GM23338 (cell line): ENCODE data around the gene TGIF2. TPM values are rescaled to one million over a fixed set of nuclear protein-coding genes. Genes with fewer than 3 reads are reported as not detected.
A peak's percentile ranks its signal among the peaks of the same experiment; 100 is the strongest.

ENCODE experiments used
- ATAC-seq: fragments of 200-7000 bp; cut with Tn5 transposase; 3 replicates; pipeline ENCODE4 v1.9.1; 2020
- DNase-seq: peaks from one replicate; pipeline ENCODE4 v3.0.0-alpha.2; 2015; ENCODE audit warnings: low spot score
- H2AFZ ChIP-seq: fragments of 200-600 bp; sonication (generic); 2 replicates; pipeline ENCODE4 v1.8.0; 2016; ENCODE audit warnings: antibody characterized with exemption, mild to moderate bottlenecking, moderate library complexity
- H3F3A ChIP-seq: fragments of 200-600 bp; sonication (generic); replicated peaks from 2 replicates; pipeline ENCODE4 v1.8.0; 2017; ENCODE audit warnings: antibody characterized with exemption, mixed run types, low read depth
- H3K27ac ChIP-seq: fragments of 200-600 bp; sonication (generic); 2 replicates; pipeline ENCODE4 v1.6.1; 2016; ENCODE audit warnings: low read depth
- H3K27me3 ChIP-seq: fragments of 200-600 bp; sonication (generic); 2 replicates; pipeline ENCODE4 v1.8.0; 2016; ENCODE audit warnings: mild to moderate bottlenecking, mixed run types, moderate library complexity; ENCODE audit not compliant: insufficient read depth
- H3K36me3 ChIP-seq: fragments of 200-600 bp; sonication (generic); 2 replicates; pipeline ENCODE4 v1.8.0; 2016; ENCODE audit warnings: mild to moderate bottlenecking; ENCODE audit not compliant: insufficient read depth
- H3K4me1 ChIP-seq: fragments of 200-600 bp; sonication (generic); 2 replicates; pipeline ENCODE4 v1.8.0; 2016; ENCODE audit warnings: mild to moderate bottlenecking, moderate library complexity; ENCODE audit not compliant: insufficient read depth
- H3K4me2 ChIP-seq: fragments of 200-600 bp; sonication (generic); 2 replicates; pipeline ENCODE4 v1.7.1; 2017; ENCODE audit warnings: mixed run types
- H3K4me3 ChIP-seq: fragments of 200-600 bp; sonication (generic); 2 replicates; pipeline ENCODE4 v1.6.1; 2016; ENCODE audit warnings: mixed run types
- H3K79me2 ChIP-seq: fragments of 200-600 bp; sonication (generic); replicated peaks from 2 replicates; pipeline ENCODE4 v1.8.0; 2017; ENCODE audit warnings: mild to moderate bottlenecking; ENCODE audit not compliant: insufficient read depth
- H3K9me2 ChIP-seq: fragments of 200-600 bp; sonication (generic); 2 replicates; pipeline ENCODE4 v1.8.0; 2017; ENCODE audit not compliant: insufficient read depth
- H4K20me1 ChIP-seq: fragments of 200-600 bp; sonication (generic); replicated peaks from 2 replicates; pipeline ENCODE4 v1.8.0; 2017; ENCODE audit warnings: mild to moderate bottlenecking; ENCODE audit not compliant: insufficient read depth
- H3K27ac Mint-ChIP-seq: 2 replicates; pipeline ENCODE4 v1.8.0; 2020; ENCODE audit warnings: inconsistent platforms, mild to moderate bottlenecking, moderate library complexity, mixed read lengths
- H3K27me3 Mint-ChIP-seq: 3 replicates; pipeline ENCODE4 v1.8.0; 2022; ENCODE audit warnings: low read depth, mild to moderate bottlenecking, moderate library complexity, mixed read lengths, inconsistent platforms; ENCODE audit not compliant: insufficient read depth, poor library complexity
- H3K36me3 Mint-ChIP-seq: 3 replicates; pipeline ENCODE4 v1.8.0; 2021; ENCODE audit warnings: low read depth, mild to moderate bottlenecking, inconsistent platforms, moderate library complexity, mixed read lengths
- H3K4me1 Mint-ChIP-seq: 3 replicates; pipeline ENCODE4 v1.8.0; 2020; ENCODE audit warnings: mild to moderate bottlenecking, inconsistent platforms, mixed read lengths
- H3K4me3 Mint-ChIP-seq: 3 replicates; pipeline ENCODE4 v1.8.0; 2021; ENCODE audit warnings: moderate library complexity, mild to moderate bottlenecking, inconsistent platforms, mixed read lengths
- H3K9me3 Mint-ChIP-seq: 3 replicates; pipeline ENCODE4 v1.8.0; 2020; ENCODE audit warnings: moderate library complexity, mild to moderate bottlenecking, inconsistent platforms, mixed read lengths
- CTCF ChIP-seq, 2 experiments: fragments of 200-600 bp in 1 of 2; sonication (generic) in 1 of 2; conservative IDR thresholded peaks; 2 replicates each; pipeline versions ENCODE4 v1.5.1 to v1.6.1; 2016 to 2017; ENCODE audit warnings: antibody characterized with exemption in 2 of 2, low read depth in 2 of 2, mild to moderate bottlenecking in 2 of 2, moderate library complexity in 1 of 2
- EZH2 ChIP-seq: fragments of 200-600 bp; sonication (generic); IDR thresholded peaks from one replicate; pipeline ENCODE4 v1.8.0; 2017; ENCODE audit warnings: antibody characterized with exemption, mild to moderate bottlenecking, low read depth; ENCODE audit not compliant: unreplicated experiment
- NANOG ChIP-seq: IDR thresholded peaks from 2 replicates; pipeline ENCODE4 v1.6.1; 2016; ENCODE audit warnings: antibody characterized with exemption, borderline replicate concordance
- ZNF331 ChIP-seq: fragments of 250-450 bp; sonication (Bioruptor Pico); IDR thresholded peaks from 2 replicates; pipeline ENCODE4 v1.5.0; 2020; ENCODE audit warnings: low read depth, mild to moderate bottlenecking, moderate library complexity
- ZNF462 ChIP-seq: fragments of 250-450 bp; sonication (Bioruptor Pico); IDR thresholded peaks from 2 replicates; pipeline ENCODE4 v1.5.0; 2020; ENCODE audit warnings: mild to moderate bottlenecking, moderate library complexity
- polyA plus RNA-seq: library from polyadenylated mRNA; unstranded; fragments of >200 nt; fragmentation: Nextera tagmentation; extraction: Ambion mirVana; gene quantifications from 2 replicates; pipeline ENCODE4 v1.2.1, GENCODE V29; 2016
- total RNA-seq: library from RNA; depleted of rRNA; stranded (reverse); fragments of >200 nt; shearing (Covaris generic); gene quantifications from 2 replicates; pipeline ENCODE4 v1.2.3, GENCODE V29; 2014

The TGIF2 gene
- total and polyA plus RNA-seq, 2 experiments from 2014 or later: 47.6 to 63.2 TPM

GRCh38 chr20:36591854-36592641, 18.7 kb downstream of the TGIF2 start:
- H3F3A ChIP-seq: peaks cover 8% of the 10 kb centered on the region
- no peak overlapping the region for H3K4me3 ChIP-seq
- H3K9me2 ChIP-seq: 0 out of 2 replicates have a peak, but pooled peaks cover 2% of the 10 kb centered on the region
- H3K36me3 Mint-ChIP-seq: peaks cover 74% of the 10 kb centered on the region
- peaks cover 15% of the 10 kb centered on the region; the same call in 1 of the 2 replicates for H3K4me1 ChIP-seq
- H3K27me3 ChIP-seq: no peaks in the 10 kb centered on the region
- H3K9me3 Mint-ChIP-seq: peaks cover 11% of the 10 kb centered on the region; the same call in 2 of the 3 replicates
- H3K79me2 ChIP-seq: peaks cover 7% of the 10 kb centered on the region
- H3K4me3 Mint-ChIP-seq: no peak overlapping the region
- 0 out of 2 replicates have a peak, but pooled peaks cover 2% of the 10 kb centered on the region for H3K36me3 ChIP-seq
- peaks cover 34% of the 10 kb centered on the region for H3K4me1 Mint-ChIP-seq
- ATAC-seq (peak; percentile 81), DNase-seq (peak; percentile 76)
- H3K27me3 Mint-ChIP-seq: peaks cover 5% of the 10 kb centered on the region
- H4K20me1 ChIP-seq: peaks cover 2% of the 10 kb centered on the region; the same call in 1 of the 2 replicates
- TF ChIP-seq EZH2 (no peak), CTCF (conservative IDR thresholded peaks at IDR 0.05; ENCODE audit: low read depth in 2 of 2) (peak; percentile 55 to 81), ZNF331 (no peak), ZNF462 (CRISPR knock-in tag) (no peak), NANOG (no peak)
- no peak overlapping the region for H3K4me2 ChIP-seq
- H3K27ac ChIP-seq: peak overlapping the region; percentile 36; the same call in 1 of the 2 replicates
- no peak overlapping the region for H2AFZ ChIP-seq
- peak overlapping the region; percentile 50; the same call in 1 of the 2 replicates for H3K27ac Mint-ChIP-seq
